Parathyroid adenoma (tissue), 2 donors: Measurements from ENCODE around the gene ZWILCH.

Experiments used
- H2AFZ ChIP-seq: fragments of 300-600 bp; sonication (generic); one replicate; pipeline ENCODE4 v1.7.0; 2017; ENCODE audit warnings: antibody characterized with exemption, mild to moderate bottlenecking
- H3K27ac ChIP-seq: fragments of 300-600 bp; sonication (generic); one replicate; pipeline ENCODE4 v1.7.0; 2017
- H3K27me3 ChIP-seq: fragments of 300-600 bp; sonication (generic); one replicate; pipeline ENCODE4 v1.7.0; 2017; ENCODE audit warnings: low read length; ENCODE audit not compliant: control insufficient read depth, insufficient read depth
- H3K36me3 ChIP-seq: fragments of 300-600 bp; sonication (generic); one replicate; pipeline ENCODE4 v1.7.0; 2017; ENCODE audit warnings: low read length; ENCODE audit not compliant: control insufficient read depth, insufficient read depth
- H3K4me1 ChIP-seq: fragments of 300-600 bp; sonication (generic); one replicate; pipeline ENCODE4 v1.7.0; 2017; ENCODE audit warnings: control low read depth
- H3K4me2 ChIP-seq: fragments of 300-600 bp; sonication (generic); one replicate; pipeline ENCODE4 v1.7.0; 2017; ENCODE audit warnings: low read length
- H3K4me3 ChIP-seq: fragments of 300-600 bp; sonication (generic); one replicate; pipeline ENCODE4 v1.7.0; 2017; ENCODE audit warnings: low read depth, low read length
- H3K79me2 ChIP-seq: fragments of 300-600 bp; sonication (generic); one replicate; pipeline ENCODE4 v1.7.0; 2017; ENCODE audit warnings: control low read depth
- H3K9ac ChIP-seq: fragments of 300-600 bp; sonication (generic); one replicate; pipeline ENCODE4 v1.7.0; 2017; ENCODE audit warnings: mild to moderate bottlenecking
- H3K9me3 ChIP-seq: fragments of 300-600 bp; sonication (generic); one replicate; pipeline ENCODE4 v1.7.0; 2017; ENCODE audit warnings: low read length; ENCODE audit not compliant: control insufficient read depth
- CTCF ChIP-seq: fragments of 300-600 bp; sonication (generic); IDR thresholded peaks from one replicate; pipeline ENCODE4 v1.7.0; 2017; ENCODE audit warnings: antibody characterized with exemption, mild to moderate bottlenecking
- donor health status: primary hyperparathyroidism.

The ZWILCH gene

GRCh38 chr15:66593219-66593780, 88.2 kb downstream of the ZWILCH start:
- Histone ChIP-seq H3K27me3 (no peaks in the 10 kb centered on the region), H3K4me1 (no peaks in the 10 kb centered on the region), H2AFZ (no peak overlapping the region), H3K36me3 (no peaks in the 10 kb centered on the region), H3K4me2 (no peak overlapping the region), H3K27ac (no peak overlapping the region), H3K4me3 (no peak overlapping the region), H3K79me2 (no peaks in the 10 kb centered on the region), H3K9ac (no peak overlapping the region), H3K9me3 (no peaks in the 10 kb centered on the region)
- TF ChIP-seq CTCF = no peak

- no peak overlapping the region for H3K4me3 ChIP-seq
- TF ChIP-seq CTCF = no peak
- H3K27ac ChIP-seq = no peak overlapping the region
- no peak overlapping the region for H2AFZ ChIP-seq
- H3K4me1 ChIP-seq = no peaks in the 10 kb centered on the region
- H3K79me2 ChIP-seq = no peaks in the 10 kb centered on the region
- H3K4me2 ChIP-seq = no peak overlapping the region
- H3K27me3 ChIP-seq = no peaks in the 10 kb centered on the region
- H3K9ac ChIP-seq = no peak overlapping the region
- H3K9me3 ChIP-seq = no peaks in the 10 kb centered on the region
- no peaks in the 10 kb centered on the region for H3K36me3 ChIP-seq
Observed at GRCh38 chr15:66594344-66594743, 89.2 kb downstream of the ZWILCH start.

- no peaks in the 10 kb centered on the region for H3K4me1 ChIP-seq
- H3K79me2 ChIP-seq = no peaks in the 10 kb centered on the region
- no peak overlapping the region for H3K27ac ChIP-seq
- no peak overlapping the region for H2AFZ ChIP-seq
- no peaks in the 10 kb centered on the region for H3K36me3 ChIP-seq
- no peak overlapping the region for H3K4me3 ChIP-seq
- H3K4me2 ChIP-seq = no peak overlapping the region
- no peak for TF ChIP-seq CTCF
- H3K9me3 ChIP-seq = no peaks in the 10 kb centered on the region
- H3K9ac ChIP-seq = no peak overlapping the region
- H3K27me3 ChIP-seq = no peaks in the 10 kb centered on the region
Observed at GRCh38 chr15:66594836-66595235, 89.7 kb downstream of the ZWILCH start.

GRCh38 chr15:66595332-66595731, 90.2 kb downstream of the ZWILCH start:
- Histone ChIP-seq H3K27me3 (no peaks in the 10 kb centered on the region), H2AFZ (no peak overlapping the region), H3K4me2 (no peak overlapping the region), H3K79me2 (no peaks in the 10 kb centered on the region), H3K4me1 (no peaks in the 10 kb centered on the region), H3K27ac (no peak overlapping the region), H3K4me3 (no peak overlapping the region), H3K9ac (no peak overlapping the region), H3K36me3 (no peaks in the 10 kb centered on the region), H3K9me3 (no peaks in the 10 kb centered on the region)
- TF ChIP-seq CTCF = no peak

- Histone ChIP-seq H3K27me3 (no peaks in the 10 kb centered on the region), H3K9me3 (no peaks in the 10 kb centered on the region), H2AFZ (no peak overlapping the region), H3K27ac (no peak overlapping the region), H3K9ac (no peak overlapping the region), H3K79me2 (no peaks in the 10 kb centered on the region), H3K36me3 (no peaks in the 10 kb centered on the region), H3K4me1 (no peaks in the 10 kb centered on the region), H3K4me3 (no peak overlapping the region), H3K4me2 (no peak overlapping the region)
- no peak for TF ChIP-seq CTCF
Observed at GRCh38 chr15:66595931-66596545, 90.9 kb downstream of the ZWILCH start.
